Hematopoietic multipotent progenitor cell treated with erythropoietin and hydrocortisone succinate and interleukin-3 and kit ligand, for 17 days (in vitro differentiated cells): ENCODE results near the gene HCFC1.

Experiments
- DNase-seq: peaks from one replicate; pipeline ENCODE4 v3.0.0-alpha.2; 2015; ENCODE audit warnings: low spot score

HCFC1 gene

GRCh38 chrX:153924149-153924861 lies 47.3 kb downstream of the HCFC1 start:
- DNase-seq: no peak

- peak; percentile 31 for DNase-seq
These were observed 48.4 kb downstream of the HCFC1 start for GRCh38 chrX:153922932-153923857.

GRCh38 chrX:153921511-153922446 lies 49.8 kb downstream of the HCFC1 start:
- no peak for DNase-seq

- no peak for DNase-seq
These were observed 50.5 kb downstream of the HCFC1 start for GRCh38 chrX:153921070-153921469.

GRCh38 chrX:153920546-153920945 lies 51.1 kb downstream of the HCFC1 start:
- DNase-seq: no peak

- no peak for DNase-seq
These were observed 52.3 kb downstream of the HCFC1 start for GRCh38 chrX:153919281-153919680.

GRCh38 chrX:153917869-153918268 lies 53.7 kb downstream of the HCFC1 start:
- DNase-seq: no peak

- DNase-seq: no peak
These were observed 57.9 kb downstream of the HCFC1 start for GRCh38 chrX:153913701-153914100.

- no peak for DNase-seq
These were observed 58.4 kb downstream of the HCFC1 start for GRCh38 chrX:153913211-153913610.

- DNase-seq: no peak
These were observed 59.8 kb downstream of the HCFC1 start for GRCh38 chrX:153911798-153912197.

- no peak for DNase-seq
These were observed 61.2 kb downstream of the HCFC1 start for GRCh38 chrX:153910446-153910845.

GRCh38 chrX:153909980-153910360 lies 61.6 kb downstream of the HCFC1 start:
- DNase-seq: no peak

- DNase-seq: no peak
These were observed 62.3 kb downstream of the HCFC1 start for GRCh38 chrX:153909024-153909979.

- no peak for DNase-seq
These were observed 63.3 kb downstream of the HCFC1 start for GRCh38 chrX:153908219-153908860.

GRCh38 chrX:153907456-153907855 lies 64.2 kb downstream of the HCFC1 start:
- DNase-seq: no peak

GRCh38 chrX:153906126-153906917 lies 65.3 kb downstream of the HCFC1 start:
- DNase-seq: no peak

GRCh38 chrX:153905481-153906095 lies 66.0 kb downstream of the HCFC1 start:
- no peak for DNase-seq

- DNase-seq: no peak
These were observed 67.3 kb downstream of the HCFC1 start, which contains the start of gene AVPR2 for GRCh38 chrX:153903991-153904957. AVPR2 (plus strand) TSS chrX:153904673; CDS start chrX:153905146, 473 bp downstream.
